ENCODE results near the gene PGA3. TPM values are rescaled to one million over a fixed set of nuclear protein-coding genes. Genes with fewer than 3 reads are reported as not detected.

The PGA3 gene
- total RNA-seq, 2 experiments from 2014 or later, result not detected

DNA sequence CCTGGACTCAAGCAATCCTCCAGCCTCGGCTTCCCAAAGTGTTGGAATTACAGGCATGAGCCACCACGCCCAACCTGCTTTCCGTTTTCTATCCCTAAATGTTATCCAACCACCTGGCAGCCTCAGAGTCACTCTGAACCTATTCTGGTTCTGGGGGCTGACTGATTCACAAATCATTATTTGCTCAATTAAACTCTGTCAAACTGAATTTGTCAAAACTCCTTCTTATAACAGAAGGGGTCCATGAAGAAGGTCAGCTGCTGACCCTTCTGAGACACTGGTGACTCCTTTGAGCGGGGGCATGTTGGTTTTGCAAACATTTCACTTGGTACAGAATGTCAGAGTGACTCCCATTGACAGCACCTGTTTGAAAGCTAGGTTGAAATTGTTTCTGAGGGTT is 40.3 kb upstream of the PGA3 start:
- H3K36me3 ChIP-seq (ENCODE audit: insufficient read depth, low read length), result no peaks in the 10 kb centered on the region
- H3K79me2 ChIP-seq (ENCODE audit: insufficient read depth, low read depth, low read length), result peaks cover 19% of the 10 kb centered on the region; the same call in 1 of the 2 replicates
- ChIA-PET POLR2A (no interaction called here), CTCF (ENCODE audit: unreplicated experiment) (no interaction called here)
- no peak overlapping the region for H3K4me3 ChIP-seq (ENCODE audit: low read depth, low read length, poor library complexity, severe bottlenecking)
- H2AFZ ChIP-seq (ENCODE audit: low read length), result no peak overlapping the region
- intact Hi-C loops (cut with micrococcal nuclease; ENCODE audit: unreplicated experiment), result no loop called here
- DNase-seq (ENCODE audit: low spot score), result no peak
- no peak overlapping the region for H3K27ac ChIP-seq (ENCODE audit: low read depth, low read length, poor library complexity, severe bottlenecking)
- H3K9me2 ChIP-seq (ENCODE audit: insufficient read depth, low read length), result no peaks in the 10 kb centered on the region
- no peaks in the 10 kb centered on the region for H4K20me1 ChIP-seq (ENCODE audit: insufficient read depth, low read length)
- no peak overlapping the region for H3K4me2 ChIP-seq (ENCODE audit: low read length)
- no TSS peak for BruUV-seq (replicated peaks)
- no peak for TF ChIP-seq EZH2phosphoT487 (IDR thresholded peaks at IDR 0.05; ENCODE audit: borderline replicate concordance, low read depth, low read length)
- TF ChIP-seq, protein P1, sequence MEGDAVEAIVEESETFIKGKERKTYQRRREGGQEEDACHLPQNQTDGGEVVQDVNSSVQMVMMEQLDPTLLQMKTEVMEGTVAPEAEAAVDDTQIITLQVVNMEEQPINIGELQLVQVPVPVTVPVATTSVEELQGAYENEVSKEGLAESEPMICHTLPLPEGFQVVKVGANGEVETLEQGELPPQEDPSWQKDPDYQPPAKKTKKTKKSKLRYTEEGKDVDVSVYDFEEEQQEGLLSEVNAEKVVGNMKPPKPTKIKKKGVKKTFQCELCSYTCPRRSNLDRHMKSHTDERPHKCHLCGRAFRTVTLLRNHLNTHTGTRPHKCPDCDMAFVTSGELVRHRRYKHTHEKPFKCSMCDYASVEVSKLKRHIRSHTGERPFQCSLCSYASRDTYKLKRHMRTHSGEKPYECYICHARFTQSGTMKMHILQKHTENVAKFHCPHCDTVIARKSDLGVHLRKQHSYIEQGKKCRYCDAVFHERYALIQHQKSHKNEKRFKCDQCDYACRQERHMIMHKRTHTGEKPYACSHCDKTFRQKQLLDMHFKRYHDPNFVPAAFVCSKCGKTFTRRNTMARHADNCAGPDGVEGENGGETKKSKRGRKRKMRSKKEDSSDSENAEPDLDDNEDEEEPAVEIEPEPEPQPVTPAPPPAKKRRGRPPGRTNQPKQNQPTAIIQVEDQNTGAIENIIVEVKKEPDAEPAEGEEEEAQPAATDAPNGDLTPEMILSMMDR (conservative IDR thresholded peaks at IDR 0.05; ENCODE audit: low read length), result no peak
- peaks cover 28% of the 10 kb centered on the region for H3K4me1 ChIP-seq (ENCODE audit: insufficient read depth, low read length, poor library complexity, severe bottlenecking)
- no peaks in the 10 kb centered on the region for H3K9me3 ChIP-seq (ENCODE audit: low read length)

DNA sequence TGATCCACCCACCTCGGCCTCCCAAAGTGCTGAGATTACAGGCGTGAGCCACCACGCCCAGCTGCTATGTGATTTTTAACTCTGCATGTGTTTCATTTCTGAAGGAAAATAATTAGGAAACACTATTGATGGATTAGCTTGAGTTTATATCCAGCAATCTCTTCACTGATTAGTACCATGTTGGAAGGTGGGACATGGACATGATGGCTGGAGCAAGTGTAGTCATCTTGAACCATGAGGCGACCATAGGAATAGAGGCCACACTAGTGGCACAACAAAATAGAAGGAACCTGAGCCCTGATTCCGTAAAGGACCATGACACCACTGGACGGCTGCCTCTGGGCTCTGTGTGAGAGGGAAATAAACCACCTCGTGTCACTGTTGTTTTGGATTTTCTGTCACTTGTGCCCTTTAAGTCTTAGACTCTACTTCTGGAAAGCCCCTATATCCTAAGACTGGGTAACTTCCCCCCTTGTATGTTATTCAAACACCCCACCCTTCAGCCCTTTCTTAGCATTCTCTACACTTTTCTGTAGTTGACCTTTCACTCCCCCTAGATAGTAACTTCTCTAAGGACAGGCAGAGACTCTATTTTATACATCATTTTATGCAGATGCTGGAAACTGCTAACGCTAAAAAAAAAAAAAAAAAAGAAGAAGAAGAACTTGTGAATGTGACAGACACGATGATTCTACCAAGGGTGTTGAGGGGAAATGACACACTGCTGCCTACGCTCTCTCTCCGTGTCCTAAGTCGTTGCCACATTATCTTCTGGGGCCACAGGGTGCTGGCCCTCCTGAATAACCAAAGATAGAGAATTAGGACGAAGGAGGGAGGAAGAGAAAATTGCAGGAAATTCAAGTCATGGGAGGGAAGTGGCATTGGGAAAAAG is 39.4 kb upstream of the PGA3 start:
- no peak for TF ChIP-seq EZH2phosphoT487 (IDR thresholded peaks at IDR 0.05; ENCODE audit: borderline replicate concordance, low read depth, low read length)
- TF ChIP-seq, protein P1 (conservative IDR thresholded peaks at IDR 0.05; ENCODE audit: low read length), result no peak
- Histone ChIP-seq H3K9me2 (ENCODE audit: insufficient read depth, low read length) (no peaks in the 10 kb centered on the region), H3K79me2 (ENCODE audit: insufficient read depth, low read depth, low read length) (peaks cover 15% of the 10 kb centered on the region; the same call in 1 of the 2 replicates), H3K4me1 (ENCODE audit: insufficient read depth, low read length, poor library complexity, severe bottlenecking) (peaks cover 23% of the 10 kb centered on the region), H3K36me3 (ENCODE audit: insufficient read depth, low read length) (no peaks in the 10 kb centered on the region), H3K27ac (ENCODE audit: low read depth, low read length, poor library complexity, severe bottlenecking) (no peak overlapping the region), H3K4me3 (ENCODE audit: low read depth, low read length, poor library complexity, severe bottlenecking) (no peak overlapping the region), H3K9me3 (ENCODE audit: low read length) (no peaks in the 10 kb centered on the region), H4K20me1 (ENCODE audit: insufficient read depth, low read length) (no peaks in the 10 kb centered on the region), H2AFZ (ENCODE audit: low read length) (no peak overlapping the region), H3K4me2 (ENCODE audit: low read length) (no peak overlapping the region)
- BruUV-seq (replicated peaks), result no TSS peak
- ChIA-PET POLR2A (no interaction called here), CTCF (ENCODE audit: unreplicated experiment) (no interaction called here)
- intact Hi-C loops (cut with micrococcal nuclease; ENCODE audit: unreplicated experiment), result no loop called here
- DNase-seq (ENCODE audit: low spot score), result no peak

Data from OCI-LY7 (cell line).